RWPE2 (cell line): ENCODE results near the gene PSMD12.

Experiments
- ATAC-seq: fragments of 200-7000 bp; cut with Tn5 transposase; 3 replicates; pipeline ENCODE4 v1.9.1; 2021; ENCODE audit warnings: low read depth
- DNase-seq: peaks from one replicate; pipeline ENCODE4 v3.0.0-alpha.2; 2020; ENCODE audit warnings: low spot score
- H3K27ac ChIP-seq: fragments of 450-650 bp; 2 replicates; pipeline ENCODE4 v1.5.1; 2017; ENCODE audit warnings: mild to moderate bottlenecking; ENCODE audit not compliant: poor library complexity, severe bottlenecking
- H3K27me3 ChIP-seq: fragments of 250-450 bp; sonication (Bioruptor Pico); 2 replicates; pipeline ENCODE4 v1.5.1; 2021; ENCODE audit warnings: mild to moderate bottlenecking, moderate library complexity; ENCODE audit not compliant: insufficient read depth, poor library complexity, severe bottlenecking
- H3K36me3 ChIP-seq: fragments of 250-450 bp; sonication (Bioruptor Pico); 2 replicates; pipeline ENCODE4 v1.5.1; 2020; ENCODE audit warnings: low read depth, mild to moderate bottlenecking, moderate library complexity
- H3K4me1 ChIP-seq: fragments of 250-450 bp; sonication (Bioruptor Pico); 2 replicates; pipeline ENCODE4 v1.5.1; 2021; ENCODE audit warnings: mild to moderate bottlenecking, moderate library complexity; ENCODE audit not compliant: insufficient read depth, poor library complexity, severe bottlenecking
- H3K4me3 ChIP-seq: fragments of 250-450 bp; sonication (Bioruptor Pico); 2 replicates; pipeline ENCODE4 v1.5.1; 2021; ENCODE audit warnings: mild to moderate bottlenecking, moderate library complexity; ENCODE audit not compliant: severe bottlenecking
- H3K9me3 ChIP-seq: fragments of 250-450 bp; sonication (Bioruptor Pico); 2 replicates; pipeline ENCODE4 v1.5.1; 2021; ENCODE audit warnings: mild to moderate bottlenecking, moderate library complexity; ENCODE audit not compliant: severe bottlenecking
- CTCF ChIP-seq: fragments of 450-650 bp; IDR thresholded peaks from one replicate; pipeline ENCODE4 v1.5.1; 2017; ENCODE audit warnings: mild to moderate bottlenecking, moderate library complexity; ENCODE audit not compliant: poor library complexity, severe bottlenecking

The PSMD12 gene

GRCh38 chr17:67376415-67376736 lies 10.0 kb upstream of the PSMD12 start:
- ATAC-seq, result no peak
- Histone ChIP-seq H3K27me3 (no peaks in the 10 kb centered on the region), H3K36me3 (peaks cover 9% of the 10 kb centered on the region), H3K27ac (peak overlapping the region; percentile 82), H3K4me1 (peaks cover 12% of the 10 kb centered on the region), H3K4me3 (peak overlapping the region; percentile 60), H3K9me3 (no peaks in the 10 kb centered on the region)
- no peak for TF ChIP-seq CTCF
- DNase-seq, result no peak

DNA sequence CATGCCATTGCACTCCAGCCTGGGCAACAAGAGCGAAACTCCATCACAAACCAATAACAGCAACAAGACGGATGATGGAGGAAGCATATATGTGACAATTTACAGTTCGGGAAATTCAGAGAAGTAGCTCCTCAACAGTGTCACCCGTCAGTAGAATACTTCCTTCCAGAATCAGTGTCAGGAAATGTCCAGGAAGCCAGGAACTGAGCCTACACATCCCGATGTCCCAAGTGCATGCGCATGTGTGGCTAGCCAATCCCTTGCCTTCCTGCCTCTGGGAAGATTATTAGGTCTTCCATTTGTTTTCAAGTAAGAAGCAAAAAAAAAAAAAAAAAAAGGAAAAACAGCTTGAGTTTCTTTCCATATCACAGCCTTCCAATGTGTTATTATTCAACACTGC lies 9.3 kb upstream of the PSMD12 start:
- no peaks in the 10 kb centered on the region for H3K9me3 ChIP-seq
- H3K4me1 ChIP-seq, result peaks cover 12% of the 10 kb centered on the region
- no peaks in the 10 kb centered on the region for H3K27me3 ChIP-seq
- H3K27ac ChIP-seq, result peak overlapping the region; percentile 82
- TF ChIP-seq CTCF, result no peak
- no peak overlapping the region for H3K4me3 ChIP-seq
- ATAC-seq, result no peak
- DNase-seq, result no peak
- peaks cover 9% of the 10 kb centered on the region for H3K36me3 ChIP-seq

GRCh38 chr17:67375054-67375427 lies 8.7 kb upstream of the PSMD12 start:
- H3K27ac ChIP-seq, result no peak overlapping the region
- no peak for ATAC-seq

GRCh38 chr17:67374329-67375053 lies 8.1 kb upstream of the PSMD12 start:
- Histone ChIP-seq H3K9me3 (no peaks in the 10 kb centered on the region), H3K4me1 (peaks cover 12% of the 10 kb centered on the region), H3K27ac (no peak overlapping the region), H3K27me3 (no peaks in the 10 kb centered on the region), H3K4me3 (no peak overlapping the region), H3K36me3 (peaks cover 6% of the 10 kb centered on the region)
- peak; percentile 57 for ATAC-seq
- DNase-seq, result peak; percentile 87
- peak; percentile 98 for TF ChIP-seq CTCF

More at GRCh38 chr17:67375054-67375427, 8.7 kb upstream of the PSMD12 start:
- Histone ChIP-seq H3K27me3 (no peaks in the 10 kb centered on the region), H3K36me3 (peaks cover 9% of the 10 kb centered on the region), H3K9me3 (no peaks in the 10 kb centered on the region), H3K4me3 (no peak overlapping the region), H3K4me1 (peaks cover 12% of the 10 kb centered on the region)
- no peak for TF ChIP-seq CTCF
- DNase-seq, result no peak

- Histone ChIP-seq H3K36me3 (no peaks in the 10 kb centered on the region), H3K4me3 (no peak overlapping the region), H3K27me3 (no peaks in the 10 kb centered on the region), H3K9me3 (no peaks in the 10 kb centered on the region), H3K4me1 (peaks cover 9% of the 10 kb centered on the region), H3K27ac (peak overlapping the region; percentile 47)
- no peak for TF ChIP-seq CTCF
- ATAC-seq (0 out of 3 replicates have a peak, but pooled peaks have one; percentile 13), DNase-seq (no peak)
Measured at GRCh38 chr17:67372751-67373150, 6.4 kb upstream of the PSMD12 start.
